MCF 10A (cell line): ENCODE results near the gene RAPGEF1. TPM values are rescaled to one million over a fixed set of nuclear protein-coding genes. Genes with fewer than 3 reads are reported as not detected.

ENCODE experiments used
- Bru-seq: library from RNA; stranded (reverse); fragments of 400-500 nt; gene quantifications from one replicate; lab custom pipeline; 2021; lab: Mats Ljungman, UMichigan
- BruChase-seq, 2 experiments: library from RNA; stranded (reverse); fragments of 400-500 nt; gene quantifications; one replicate each; lab custom pipeline; 2021; lab: Mats Ljungman, UMichigan
- BruUV-seq: library from RNA; stranded (reverse); fragments of 400-500 nt; replicated peaks from 2 replicates; lab custom pipeline; 2021; lab: Mats Ljungman, UMichigan
- CTCF ChIA-PET: fragments of 300-600 bp; sonication (Branson Sonifier 250); formaldehyde crosslinking; extraction: SDS; loops from one replicate; lab custom pipeline; 2021; ENCODE audit warnings: antibody characterized with exemption, inconsistent platforms; lab: Yijun Ruan, JAX
- POLR2A ChIA-PET: fragments of 300-600, 350-650 bp; sonication (Branson Sonifier 250); formaldehyde crosslinking; extraction: SDS; loops from one replicate; lab custom pipeline; 2020; ENCODE audit warnings: antibody characterized with exemption, inconsistent platforms; lab: Yijun Ruan, JAX
- DNase-seq: peaks from one replicate; pipeline ENCODE4 v3.0.0-alpha.2; 2018; ENCODE audit not compliant: unreplicated experiment
- H3K27ac Mint-ChIP-seq: one replicate; pipeline ENCODE4 v1.8.0; 2022; ENCODE audit warnings: mild to moderate bottlenecking, low read depth, mixed read lengths; ENCODE audit not compliant: unreplicated experiment
- H3K27me3 Mint-ChIP-seq: one replicate; pipeline ENCODE4 v1.8.0; 2022; ENCODE audit warnings: mixed read lengths; ENCODE audit not compliant: insufficient read depth, unreplicated experiment
- H3K36me3 Mint-ChIP-seq: one replicate; pipeline ENCODE4 v1.8.0; 2022; ENCODE audit warnings: mild to moderate bottlenecking, moderate library complexity, mixed read lengths; ENCODE audit not compliant: insufficient read depth, unreplicated experiment
- H3K4me1 Mint-ChIP-seq: one replicate; pipeline ENCODE4 v1.8.0; 2022; ENCODE audit warnings: mixed read lengths; ENCODE audit not compliant: insufficient read depth, unreplicated experiment
- H3K4me3 Mint-ChIP-seq: one replicate; pipeline ENCODE4 v1.8.0; 2022; ENCODE audit warnings: mild to moderate bottlenecking, moderate library complexity, mixed read lengths; ENCODE audit not compliant: unreplicated experiment
- H3K9me3 Mint-ChIP-seq: one replicate; pipeline ENCODE4 v1.8.0; 2022; ENCODE audit warnings: mixed read lengths; ENCODE audit not compliant: unreplicated experiment
- CTCF ChIP-seq: fragments of 200-600 bp; IDR thresholded peaks from one replicate; pipeline ENCODE4 v1.8.0; 2022; ENCODE audit warnings: antibody characterized with exemption, mild to moderate bottlenecking; ENCODE audit not compliant: unreplicated experiment
- intact Hi-C: fragments of 100-400 bp; cut with micrococcal nuclease; formaldehyde crosslinking; loops from 2 replicates; pipeline ENCODE4 v1.14.1; 2022
- long read RNA-seq: library from polyadenylated mRNA; stranded (forward); transcript quantifications from one replicate; pipeline ENCODE4 v2.0.0, GENCODE V29; 2022
- total RNA-seq: library from RNA; stranded (reverse); gene quantifications from 2 replicates; pipeline ENCODE4 v1.2.3, GENCODE V29; 2022

Gene RAPGEF1, protein sequence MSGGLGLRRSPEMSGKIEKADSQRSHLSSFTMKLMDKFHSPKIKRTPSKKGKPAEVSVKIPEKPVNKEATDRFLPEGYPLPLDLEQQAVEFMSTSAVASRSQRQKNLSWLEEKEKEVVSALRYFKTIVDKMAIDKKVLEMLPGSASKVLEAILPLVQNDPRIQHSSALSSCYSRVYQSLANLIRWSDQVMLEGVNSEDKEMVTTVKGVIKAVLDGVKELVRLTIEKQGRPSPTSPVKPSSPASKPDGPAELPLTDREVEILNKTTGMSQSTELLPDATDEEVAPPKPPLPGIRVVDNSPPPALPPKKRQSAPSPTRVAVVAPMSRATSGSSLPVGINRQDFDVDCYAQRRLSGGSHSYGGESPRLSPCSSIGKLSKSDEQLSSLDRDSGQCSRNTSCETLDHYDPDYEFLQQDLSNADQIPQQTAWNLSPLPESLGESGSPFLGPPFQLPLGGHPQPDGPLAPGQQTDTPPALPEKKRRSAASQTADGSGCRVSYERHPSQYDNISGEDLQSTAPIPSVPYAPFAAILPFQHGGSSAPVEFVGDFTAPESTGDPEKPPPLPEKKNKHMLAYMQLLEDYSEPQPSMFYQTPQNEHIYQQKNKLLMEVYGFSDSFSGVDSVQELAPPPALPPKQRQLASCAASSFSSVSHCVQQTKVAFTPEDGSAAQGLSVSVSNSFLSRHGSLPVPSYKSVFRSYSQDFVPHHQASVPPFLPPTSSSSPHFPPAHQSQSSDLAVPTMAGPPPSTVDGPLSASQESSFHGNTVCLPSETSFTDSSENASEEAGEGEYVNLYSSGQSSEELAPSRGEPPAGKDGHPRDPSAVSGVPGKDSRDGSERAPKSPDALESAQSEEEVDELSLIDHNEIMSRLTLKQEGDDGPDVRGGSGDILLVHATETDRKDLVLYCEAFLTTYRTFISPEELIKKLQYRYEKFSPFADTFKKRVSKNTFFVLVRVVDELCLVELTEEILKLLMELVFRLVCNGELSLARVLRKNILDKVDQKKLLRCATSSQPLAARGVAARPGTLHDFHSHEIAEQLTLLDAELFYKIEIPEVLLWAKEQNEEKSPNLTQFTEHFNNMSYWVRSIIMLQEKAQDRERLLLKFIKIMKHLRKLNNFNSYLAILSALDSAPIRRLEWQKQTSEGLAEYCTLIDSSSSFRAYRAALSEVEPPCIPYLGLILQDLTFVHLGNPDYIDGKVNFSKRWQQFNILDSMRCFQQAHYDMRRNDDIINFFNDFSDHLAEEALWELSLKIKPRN (N-terminal part only)
- 55.4 and 73.0 TPM in 2 replicates for total RNA-seq
- percentile 75 among the genes with signal in this experiment for Bru-seq, nascent RNA
- BruChase-seq, experiment 1, labeled RNA remaining after a 6-hour chase: percentile 71 among the genes with signal in this experiment
- percentile 65 among the genes with signal in this experiment for BruChase-seq, experiment 2, labeled RNA remaining after a 2-hour chase
- long read RNA-seq, full-length matches to known transcripts: 2 of 28 reads
- long read RNA-seq, partial matches to known transcripts: 7 of 28 reads
- long read RNA-seq, other reads (novel, unspliced or antisense): 19 of 28 reads

GRCh38 chr9:131739959-131740648 lies at the start of gene RAPGEF1:
RAPGEF1 (minus strand) TSS chr9:131740076; CDS start chr9:131739830, 246 bp downstream.
- intact Hi-C loops: loop anchor here (1.0 to 10.0 kb wide), 3 partner anchors 132 to 235 kb away; partner anchors contain the start of gene POMT1
- BruUV-seq: no TSS peak
- Mint-ChIP-seq H3K4me1 (peaks cover 18% of the 10 kb centered on the region), H3K27ac (peak within 1 kb of the TSS; percentile 82), H3K27me3 (no peaks in the 10 kb centered on the region), H3K36me3 (no peaks in the 10 kb centered on the region), H3K9me3 (no peaks in the 10 kb centered on the region), H3K4me3 (peak within 1 kb of the TSS; percentile 85)
- DNase-seq: peak; percentile 42
- POLR2A ChIA-PET: interaction anchor here (0.8 to 3.0 kb wide), 6 partner anchors 10 to 131 kb away, joined by 3 to 20 read pairs (median 10); no protein-coding TSS in a partner anchor
- CTCF ChIA-PET: interaction anchor here (0.5 to 14.3 kb wide), 34 partner anchors 9 to 1581 kb away, joined by 3 to 151 read pairs (median 4); no protein-coding TSS in a partner anchor
- peak; percentile 96 for TF ChIP-seq CTCF

DNA sequence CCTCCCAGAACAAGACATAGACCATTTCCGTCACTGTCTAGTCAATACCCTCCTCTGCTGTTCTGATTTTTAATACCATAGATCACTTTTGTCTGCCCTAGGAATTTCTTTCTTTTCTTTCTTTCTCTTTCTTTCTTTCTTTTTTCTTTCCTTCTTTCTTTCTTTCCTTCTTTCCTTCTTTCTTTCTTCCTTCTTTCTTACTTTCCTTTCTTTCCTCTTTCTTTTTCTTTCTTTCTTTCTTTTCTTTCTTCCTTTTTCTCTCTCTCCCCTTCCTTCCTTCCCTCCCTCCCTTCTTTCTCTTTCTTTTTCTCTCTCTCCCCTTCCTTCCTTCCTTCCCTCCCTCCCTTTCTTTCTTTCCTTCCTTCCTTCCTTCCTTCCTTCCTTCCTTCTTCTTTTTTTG lies 49.0 kb upstream of the RAPGEF1 start:
- H3K4me3 Mint-ChIP-seq: no peak overlapping the region
- DNase-seq: no peak
- ChIA-PET CTCF (interaction anchor here (0.6 to 0.7 kb wide), 2 partner anchors 137 to 382 kb away, joined by 3 read pairs; no protein-coding TSS in a partner anchor), POLR2A (no interaction called here)
- H3K36me3 Mint-ChIP-seq: no peaks in the 10 kb centered on the region
- BruUV-seq: no TSS peak
- H3K27me3 Mint-ChIP-seq: peaks cover 82% of the 10 kb centered on the region
- no peaks in the 10 kb centered on the region for H3K4me1 Mint-ChIP-seq
- no peak overlapping the region for H3K27ac Mint-ChIP-seq
- intact Hi-C loops: no loop called here
- TF ChIP-seq CTCF: no peak
- no peaks in the 10 kb centered on the region for H3K9me3 Mint-ChIP-seq

- POLR2A ChIA-PET: no interaction called here
- no peaks in the 10 kb centered on the region for H3K36me3 Mint-ChIP-seq
- peaks cover 89% of the 10 kb centered on the region for H3K27me3 Mint-ChIP-seq
- no peak overlapping the region for H3K27ac Mint-ChIP-seq
- H3K4me3 Mint-ChIP-seq: no peak overlapping the region
- H3K4me1 Mint-ChIP-seq: no peaks in the 10 kb centered on the region
- no peaks in the 10 kb centered on the region for H3K9me3 Mint-ChIP-seq
- DNase-seq: no peak
- intact Hi-C loops: no loop called here
- BruUV-seq: no TSS peak
- CTCF ChIA-PET: no interaction called here
- no peak for TF ChIP-seq CTCF
Observed at GRCh38 chr9:131787838-131788237, 48.0 kb upstream of the RAPGEF1 start.
